ENCODE measurements around the gene GZF1.

Gene GZF1

GRCh38 chr20:23365390-23366165 lies 3.6 kb downstream of the GZF1 start:
- peak overlapping the region in 2 of 21 experiments; percentile 14 to 59 for H3K27ac ChIP-seq
- no peak overlapping the region for H3K4me3 ChIP-seq

DNA sequence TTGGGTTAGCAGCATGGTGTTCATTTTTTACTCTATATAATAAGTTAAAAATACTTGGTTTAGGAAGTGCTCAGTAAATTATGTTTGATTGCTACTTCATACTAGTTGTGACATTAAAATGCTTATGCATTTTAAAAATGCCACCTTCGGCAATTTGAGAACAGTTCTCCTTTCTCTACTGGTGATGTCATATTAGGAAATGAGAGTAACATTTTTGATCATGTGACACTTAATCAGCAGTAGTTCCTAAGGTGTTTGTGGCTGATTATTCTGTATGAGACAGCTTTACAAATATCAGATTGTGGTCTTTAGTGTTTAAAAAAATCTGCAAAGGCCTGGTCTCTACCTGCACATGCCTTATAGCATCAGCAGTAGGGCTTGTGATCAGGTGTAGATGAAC lies 4.4 kb downstream of the GZF1 start:
- Histone ChIP-seq H3K27ac (peak overlapping the region in 1 of 21 experiments; percentile 59), H3K4me3 (no peak overlapping the region)

DNA sequence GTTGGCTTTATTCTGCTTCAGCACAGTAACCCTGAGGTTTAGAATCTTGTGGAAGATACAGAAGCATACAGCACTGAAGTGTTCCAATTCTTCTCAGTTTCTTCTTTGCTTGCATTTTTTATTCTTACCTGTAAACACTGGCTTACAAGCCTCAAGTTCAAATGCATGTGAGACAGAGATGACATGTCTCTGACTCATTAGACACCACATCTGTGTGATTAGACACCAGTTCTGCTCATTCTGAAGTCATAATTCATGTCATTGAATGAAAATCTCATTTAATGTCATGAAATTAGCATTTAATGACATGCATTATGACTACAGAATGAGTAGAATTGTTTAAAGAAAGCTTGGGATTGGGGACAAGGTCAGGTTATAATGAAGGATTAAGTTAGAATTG lies 5.8 kb downstream of the GZF1 start:
- peak overlapping the region in 1 of 21 experiments; percentile 6 for H3K27ac ChIP-seq

GRCh38 chr20:23368316-23369071 lies 6.5 kb downstream of the GZF1 start:
- H3K27ac ChIP-seq: no peak overlapping the region
- H3K4me3 ChIP-seq: no peak overlapping the region

More for the DNA sequence above, 5.8 kb downstream of the GZF1 start:
- no peak overlapping the region for H3K4me3 ChIP-seq

DNA sequence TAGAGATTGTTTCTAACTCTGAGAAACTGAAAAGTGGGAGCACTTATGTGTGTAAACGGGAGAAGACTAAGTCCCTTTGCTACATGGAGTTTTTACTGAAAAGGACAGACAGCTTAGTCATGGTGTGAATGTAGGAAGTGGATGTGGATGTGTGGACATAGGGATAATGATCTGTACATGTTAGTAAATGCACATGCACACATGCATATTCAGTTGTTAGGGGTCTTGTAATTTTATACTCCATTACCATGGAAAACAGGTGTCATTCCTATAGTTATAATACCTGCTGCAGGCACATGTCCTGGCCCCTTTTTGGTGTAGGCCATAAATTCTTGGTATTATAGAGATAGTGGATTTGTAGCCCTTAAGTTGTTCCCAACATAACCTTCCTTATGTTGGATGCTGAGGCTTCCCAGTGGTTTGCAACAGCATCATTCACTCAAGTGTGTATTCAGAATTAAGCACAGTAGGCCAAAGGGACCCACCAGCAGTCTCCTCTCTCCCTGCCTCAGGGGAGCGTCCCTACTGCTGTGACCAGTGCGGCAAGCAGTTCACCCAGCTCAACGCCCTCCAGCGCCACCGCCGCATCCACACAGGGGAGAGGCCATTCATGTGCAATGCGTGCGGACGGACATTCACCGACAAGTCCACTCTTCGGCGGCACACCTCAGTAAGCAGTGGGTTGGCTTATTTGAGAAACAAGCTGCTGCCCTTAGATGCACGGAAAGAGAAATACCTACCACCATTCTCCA lies 7.3 kb downstream of the GZF1 start:
- Histone ChIP-seq H3K27ac (no peak overlapping the region), H3K4me3 (no peak overlapping the region)

- Histone ChIP-seq H3K4me3 (no peak overlapping the region), H3K27ac (no peak overlapping the region)
Measured at GRCh38 chr20:23370274-23370673, 8.3 kb downstream of the GZF1 start.

DNA sequence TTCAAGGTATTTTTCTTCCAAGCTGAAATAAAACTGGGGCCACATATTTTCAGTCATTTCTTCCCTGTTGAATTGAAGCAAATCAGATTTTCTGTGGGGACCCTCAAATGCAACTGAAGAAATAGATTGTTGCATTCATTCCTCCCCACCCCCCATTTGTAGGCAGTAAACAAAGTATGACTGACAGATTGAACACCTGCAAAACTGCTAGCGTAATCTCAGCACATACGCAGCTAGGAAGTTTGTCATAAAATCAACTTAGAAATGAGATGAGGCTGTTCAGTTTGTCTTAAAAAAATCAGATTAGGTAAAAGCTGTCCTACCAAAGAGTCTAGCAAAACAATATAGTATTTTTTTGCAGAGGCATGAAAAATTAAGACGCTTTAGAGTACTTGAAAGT lies 8.9 kb downstream of the GZF1 start:
- H3K27ac ChIP-seq: peak overlapping the region in 2 of 21 experiments; percentile 6 to 30
- H3K4me3 ChIP-seq: no peak overlapping the region

- Histone ChIP-seq H3K27ac (peak overlapping the region in 2 of 21 experiments; percentile 6 to 30), H3K4me3 (no peak overlapping the region)
Measured at GRCh38 chr20:23371496-23371895, 9.5 kb downstream of the GZF1 start.

DNA sequence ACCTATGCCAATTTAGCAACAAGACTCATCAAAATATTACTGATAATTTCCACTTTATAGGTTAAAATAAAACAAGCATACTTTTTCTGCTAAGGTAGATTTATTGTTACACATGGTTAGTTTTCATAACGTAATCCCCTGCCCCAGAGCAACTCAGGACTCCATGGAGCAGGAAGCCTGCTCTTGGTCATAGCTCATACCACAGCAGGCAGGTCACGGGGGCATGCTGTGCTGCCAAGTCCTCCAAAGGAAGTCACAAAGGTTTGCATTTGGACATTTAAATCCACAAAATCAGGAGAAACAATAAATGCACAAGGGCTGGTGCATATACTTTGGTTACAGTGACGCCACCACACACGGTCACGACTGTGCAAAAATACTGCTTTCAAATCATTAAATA lies 12.5 kb downstream of the GZF1 start:
- Histone ChIP-seq H3K27ac (no peak overlapping the region), H3K4me3 (no peak overlapping the region)

GRCh38 chr20:23375827-23376226 lies 13.8 kb downstream of the GZF1 start:
- Histone ChIP-seq H3K4me3 (no peak overlapping the region), H3K27ac (no peak overlapping the region)

GRCh38 chr20:23379772-23380171 lies 17.8 kb downstream of the GZF1 start:
- no peak overlapping the region for H3K4me3 ChIP-seq
- H3K27ac ChIP-seq: no peak overlapping the region

DNA sequence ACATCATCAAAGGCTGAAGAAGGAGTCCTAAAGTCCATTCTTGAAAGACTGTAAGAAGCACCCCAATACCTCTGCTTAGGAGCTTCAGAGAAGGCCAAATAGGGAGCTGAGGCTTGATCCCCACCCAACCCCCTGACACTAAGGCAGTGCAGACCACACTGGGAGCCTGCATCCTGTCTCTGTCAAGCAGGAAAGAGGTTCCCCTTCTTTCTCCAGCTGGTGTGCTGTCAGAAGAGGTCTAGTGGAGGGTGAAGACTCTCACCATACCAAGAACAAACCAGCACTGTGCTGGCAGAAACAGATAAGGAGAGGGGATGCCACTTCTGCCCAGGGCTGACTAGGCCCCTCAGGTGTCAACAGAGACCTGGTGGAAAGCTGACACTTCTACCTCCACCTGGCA lies 19.9 kb downstream of the GZF1 start:
- Histone ChIP-seq H3K27ac (no peak overlapping the region), H3K4me3 (no peak overlapping the region)

DNA sequence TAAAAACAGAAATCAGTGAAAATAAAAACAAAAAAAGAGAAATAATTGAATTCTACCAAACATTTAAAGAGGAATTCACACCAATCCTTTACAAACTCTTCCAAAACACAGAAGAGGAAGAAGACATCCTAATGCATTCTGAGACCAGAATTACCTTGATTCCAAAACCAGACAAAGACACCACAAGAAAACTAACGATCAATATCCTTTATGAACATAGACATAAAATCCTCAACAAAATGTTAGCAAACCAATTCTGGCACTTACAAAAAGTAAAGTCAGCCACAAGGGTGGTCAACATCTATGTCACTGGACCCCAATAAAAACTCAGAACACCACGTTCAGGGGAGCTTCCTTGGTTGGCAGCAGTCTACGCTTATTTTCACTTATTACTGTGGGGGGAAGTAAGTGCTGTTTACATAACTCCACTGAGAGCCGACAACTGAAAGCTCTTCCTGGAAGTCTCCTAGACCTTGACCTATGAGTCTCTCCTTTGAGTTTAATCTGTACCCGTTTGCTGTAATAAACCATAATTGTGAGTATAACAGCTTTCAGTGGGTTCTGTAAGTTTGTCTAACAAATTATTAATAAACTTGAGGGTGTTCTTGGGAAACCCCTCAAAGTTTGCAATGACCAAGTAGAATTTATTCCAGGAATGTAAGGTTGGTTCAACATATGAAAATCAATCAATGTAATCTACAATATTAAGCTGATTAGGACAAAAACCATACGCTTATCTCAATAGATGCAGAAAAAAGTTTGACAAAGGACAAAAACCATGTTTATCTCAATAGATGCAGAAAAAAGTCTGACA lies 24.5 kb downstream of the GZF1 start:
- no peak overlapping the region for H3K4me3 ChIP-seq
- no peak overlapping the region for H3K27ac ChIP-seq

- Histone ChIP-seq H3K4me3 (no peak overlapping the region), H3K27ac (no peak overlapping the region)
Measured at GRCh38 chr20:23387118-23387443, 25.1 kb downstream of the GZF1 start.

DNA sequence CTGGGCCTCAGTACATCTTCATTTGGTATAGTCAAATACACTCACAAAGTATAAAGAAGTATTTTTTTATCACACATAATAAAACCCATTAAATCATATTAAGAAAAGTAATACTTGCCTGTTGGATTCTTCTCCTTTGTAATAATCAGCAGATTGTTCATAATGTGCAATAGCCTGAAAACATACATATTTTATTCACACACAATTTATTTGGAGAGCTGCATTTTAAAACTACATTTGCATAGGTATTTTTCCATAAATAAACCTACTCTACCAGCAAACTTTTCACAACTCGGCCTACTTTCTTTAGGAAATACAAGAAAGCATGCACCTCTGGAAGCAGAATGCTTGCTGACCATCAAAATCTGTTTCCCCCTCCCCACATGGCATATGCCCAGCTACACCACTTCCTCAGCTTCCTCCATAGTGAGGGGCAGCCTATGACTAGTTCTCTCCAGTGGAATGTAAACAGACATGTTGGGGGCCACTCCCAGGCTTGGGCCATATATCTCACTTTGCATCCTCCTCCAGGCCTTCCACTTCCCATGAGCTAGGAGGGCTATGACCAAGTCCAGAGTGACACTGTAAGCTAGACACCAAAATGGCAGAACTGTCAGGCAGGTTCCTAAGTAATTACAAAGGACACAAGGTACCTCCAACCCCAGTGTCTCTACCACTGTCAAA lies 28.3 kb downstream of the GZF1 start:
- Histone ChIP-seq H3K27ac (no peak overlapping the region), H3K4me3 (no peak overlapping the region)

GRCh38 chr20:23391707-23392310 lies 29.8 kb downstream of the GZF1 start:
- H3K27ac ChIP-seq: no peak overlapping the region
- no peak overlapping the region for H3K4me3 ChIP-seq

- Histone ChIP-seq H3K27ac (no peak overlapping the region), H3K4me3 (no peak overlapping the region)
Measured at GRCh38 chr20:23393996-23394775, 32.2 kb downstream of the GZF1 start.

GRCh38 chr20:23396950-23397627 lies 35.1 kb downstream of the GZF1 start:
- Histone ChIP-seq H3K4me3 (no peak overlapping the region), H3K27ac (no peak overlapping the region)
